A549 (cell line): Measurements from ENCODE around the gene SPAST.

Experiments
- CBX2 ChIP-seq: fragments of 200-600 bp; sonication (generic); IDR thresholded peaks from 2 replicates; pipeline ENCODE4 v1.6.1; 2016; ENCODE audit warnings: low read depth, mild to moderate bottlenecking, borderline replicate concordance
- CEBPB ChIP-seq, 2 experiments: fragments of >200 bp in 1 of 2; sonication (Bioruptor Twin) in 1 of 2; formaldehyde crosslinking in 1 of 2; IDR thresholded peaks; 2 replicates each; pipeline ENCODE4 v1.6.1; 2012 to 2016
- CHD2 ChIP-seq: fragments of 150-350 bp; IDR thresholded peaks from 2 replicates; pipeline ENCODE4 v1.6.1; 2014; ENCODE audit warnings: low read length; ENCODE audit not compliant: partially characterized antibody
- GATA3 ChIP-seq: IDR thresholded peaks from 2 replicates; pipeline ENCODE4 v1.6.1; 2012; ENCODE audit warnings: borderline replicate concordance
- HOXA7 ChIP-seq: fragments of 250-450 bp; sonication (Bioruptor Pico); IDR thresholded peaks from 2 replicates; pipeline ENCODE4 v1.5.0; 2020; ENCODE audit warnings: mild to moderate bottlenecking, moderate library complexity
- JUN ChIP-seq, 2 experiments: fragments of >200 bp; sonication (Bioruptor Twin); formaldehyde crosslinking; IDR thresholded peaks; 2 replicates in 1 of 2; 3 replicates in 1 of 2; pipeline ENCODE4 v1.6.1; 2016 to 2017
- MAZ ChIP-seq: fragments of 150-350 bp; IDR thresholded peaks from 2 replicates; pipeline ENCODE4 v1.6.1; 2014; ENCODE audit warnings: antibody characterized with exemption, low read depth, low read length, borderline replicate concordance
- MYC ChIP-seq: IDR thresholded peaks from 2 replicates; pipeline ENCODE4 v1.6.1; 2012; ENCODE audit warnings: mild to moderate bottlenecking, inconsistent platforms, low read length, improper control_type of control experiment, borderline replicate concordance
- POLR2A ChIP-seq: IDR thresholded peaks from 2 replicates; pipeline ENCODE4 v1.6.1; 2012; ENCODE audit warnings: mild to moderate bottlenecking, low read length
- RAD21 ChIP-seq, 2 experiments: fragments of >200 bp in 1 of 2; sonication (Bioruptor Twin) in 1 of 2; formaldehyde crosslinking in 1 of 2; IDR thresholded peaks in 1 of 2; conservative IDR thresholded peaks in 1 of 2; 2 replicates in 1 of 2; 3 replicates in 1 of 2; pipeline ENCODE4 v1.6.1; 2012 to 2018; ENCODE audit warnings: inconsistent platforms in 1 of 2
- RARB ChIP-seq: fragments of 250-450 bp; sonication (Bioruptor Pico); IDR thresholded peaks from 2 replicates; pipeline ENCODE4 v1.8.0; 2021; ENCODE audit warnings: mild to moderate bottlenecking, moderate library complexity
- TF ChIP-seq, protein P1 (sequence below): fragments of >200 bp; sonication (Bioruptor Twin); formaldehyde crosslinking; IDR thresholded peaks from 3 replicates; pipeline ENCODE4 v1.5.1; 2016

DNA sequence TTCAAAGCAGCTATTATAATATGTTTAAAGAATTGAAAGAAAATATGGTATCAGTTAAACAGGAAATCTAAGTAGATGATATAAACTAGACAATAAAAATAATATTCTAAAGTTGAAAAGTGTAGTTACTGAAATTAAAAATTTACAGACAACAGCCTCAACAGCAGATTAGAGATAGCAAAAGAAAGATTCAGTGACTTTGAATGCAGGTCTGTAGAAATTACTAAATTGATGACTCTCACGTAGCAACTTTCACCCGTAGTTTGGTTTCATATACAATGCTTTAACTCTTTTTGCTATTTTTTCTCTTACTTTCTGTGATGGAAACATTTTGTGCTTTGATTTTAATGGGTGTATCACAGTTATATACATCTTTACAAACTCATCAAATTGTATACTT is 44.8 kb downstream of the SPAST start:
- TF ChIP-seq, protein P1, sequence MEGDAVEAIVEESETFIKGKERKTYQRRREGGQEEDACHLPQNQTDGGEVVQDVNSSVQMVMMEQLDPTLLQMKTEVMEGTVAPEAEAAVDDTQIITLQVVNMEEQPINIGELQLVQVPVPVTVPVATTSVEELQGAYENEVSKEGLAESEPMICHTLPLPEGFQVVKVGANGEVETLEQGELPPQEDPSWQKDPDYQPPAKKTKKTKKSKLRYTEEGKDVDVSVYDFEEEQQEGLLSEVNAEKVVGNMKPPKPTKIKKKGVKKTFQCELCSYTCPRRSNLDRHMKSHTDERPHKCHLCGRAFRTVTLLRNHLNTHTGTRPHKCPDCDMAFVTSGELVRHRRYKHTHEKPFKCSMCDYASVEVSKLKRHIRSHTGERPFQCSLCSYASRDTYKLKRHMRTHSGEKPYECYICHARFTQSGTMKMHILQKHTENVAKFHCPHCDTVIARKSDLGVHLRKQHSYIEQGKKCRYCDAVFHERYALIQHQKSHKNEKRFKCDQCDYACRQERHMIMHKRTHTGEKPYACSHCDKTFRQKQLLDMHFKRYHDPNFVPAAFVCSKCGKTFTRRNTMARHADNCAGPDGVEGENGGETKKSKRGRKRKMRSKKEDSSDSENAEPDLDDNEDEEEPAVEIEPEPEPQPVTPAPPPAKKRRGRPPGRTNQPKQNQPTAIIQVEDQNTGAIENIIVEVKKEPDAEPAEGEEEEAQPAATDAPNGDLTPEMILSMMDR = no peak
- no peak for TF ChIP-seq CBX2
- TF ChIP-seq MAZ = no peak
- TF ChIP-seq CHD2 = no peak
- no peak for TF ChIP-seq HOXA7
- no peak for TF ChIP-seq JUN (IDR thresholded peaks at IDR 0.05)
- no peak for TF ChIP-seq POLR2A
- no peak for TF ChIP-seq RARB (CRISPR knock-in tag)
- TF ChIP-seq MYC = no peak
- TF ChIP-seq RAD21 (conservative IDR thresholded peaks at IDR 0.05 in 1 of 2, IDR thresholded peaks at IDR 0.05 in 1 of 2) = no peak
- TF ChIP-seq GATA3 = no peak
- TF ChIP-seq CEBPB (IDR thresholded peaks at IDR 0.05) = no peak
